DND-41 (cell line): ENCODE results near the gene SLC4A5.
A peak's percentile ranks its signal among the peaks of the same experiment; 100 is the strongest.

Experiments used
- ATAC-seq: fragments of 200-7000 bp; cut with Tn5 transposase; 3 replicates; pipeline ENCODE4 v1.9.1; 2021; ENCODE audit warnings: low read depth; ENCODE audit not compliant: insufficient read depth
- DNase-seq: peaks from one replicate; pipeline ENCODE4 v3.0.0-alpha.2; 2020
- H2AFZ ChIP-seq: 2 replicates; pipeline ENCODE4 v1.6.0; 2012; ENCODE audit warnings: low read depth, low read length
- H3K27ac ChIP-seq: 2 replicates; pipeline ENCODE4 v1.5.1; 2012; ENCODE audit warnings: low read length, inconsistent platforms
- H3K27me3 ChIP-seq: fragments of 200-600 bp; sonication (generic); 2 replicates; pipeline ENCODE4 v1.6.0; 2012; ENCODE audit warnings: low read length, mild to moderate bottlenecking, inconsistent platforms; ENCODE audit not compliant: insufficient read depth, poor library complexity
- H3K36me3 ChIP-seq: 2 replicates; pipeline ENCODE4 v1.5.1; 2012; ENCODE audit warnings: low read length, inconsistent platforms; ENCODE audit not compliant: insufficient read depth
- H3K4me1 ChIP-seq: 2 replicates; pipeline ENCODE4 v1.5.1; 2012; ENCODE audit warnings: mild to moderate bottlenecking, low read length; ENCODE audit not compliant: insufficient read depth
- H3K4me2 ChIP-seq: 2 replicates; pipeline ENCODE4 v1.6.0; 2012; ENCODE audit warnings: mild to moderate bottlenecking, moderate library complexity, low read length, inconsistent platforms; ENCODE audit not compliant: insufficient read depth
- H3K4me3 ChIP-seq, 2 experiments: fragments of 200-600 bp in 1 of 2; shearing (Covaris generic) in 1 of 2; 2 replicates each; pipeline ENCODE4 v1.5.1; 2012 to 2016; ENCODE audit warnings: inconsistent platforms in 2 of 2, low read length in 2 of 2, mild to moderate bottlenecking in 2 of 2, low read depth in 1 of 2, moderate library complexity in 1 of 2
- H3K79me2 ChIP-seq: 2 replicates; pipeline ENCODE4 v1.6.0; 2012; ENCODE audit warnings: low read length, inconsistent platforms; ENCODE audit not compliant: insufficient read depth
- H3K9ac ChIP-seq: 2 replicates; pipeline ENCODE4 v1.6.0; 2012; ENCODE audit warnings: low read depth, mild to moderate bottlenecking, inconsistent platforms, low read length, moderate library complexity
- H3K9me3 ChIP-seq: 2 replicates; pipeline ENCODE4 v1.5.1; 2012; ENCODE audit warnings: low read length, moderate library complexity, mild to moderate bottlenecking, inconsistent platforms; ENCODE audit not compliant: insufficient read depth, severe bottlenecking
- H4K20me1 ChIP-seq: 2 replicates; pipeline ENCODE4 v1.6.0; 2012; ENCODE audit warnings: low read length; ENCODE audit not compliant: insufficient read depth
- CTCF ChIP-seq: IDR thresholded peaks from 2 replicates; pipeline ENCODE4 v1.5.1; 2012; ENCODE audit warnings: borderline replicate concordance, low read length, moderate library complexity, mild to moderate bottlenecking; ENCODE audit not compliant: poor library complexity, severe bottlenecking; ENCODE audit errors: extremely low read depth
- EZH2 ChIP-seq: IDR thresholded peaks from 3 replicates; pipeline ENCODE4 v1.6.1; 2012; ENCODE audit warnings: borderline replicate concordance, low read depth, mild to moderate bottlenecking, moderate library complexity, low read length, inconsistent platforms; ENCODE audit not compliant: severe bottlenecking

SLC4A5 gene

GRCh38 chr2:74262681-74263080 is 80.5 kb downstream of the SLC4A5 start:
- H3K4me3 ChIP-seq = no peak overlapping the region
- no peak overlapping the region for H2AFZ ChIP-seq
- TF ChIP-seq EZH2 = no peak
- TF ChIP-seq CTCF = no peak
- peaks cover 8% of the 10 kb centered on the region for H3K27me3 ChIP-seq
- H3K4me1 ChIP-seq = peaks cover 8% of the 10 kb centered on the region; the same call in 1 of the 2 replicates
- no peak overlapping the region for H3K9ac ChIP-seq
- H4K20me1 ChIP-seq = no peaks in the 10 kb centered on the region
- H3K4me2 ChIP-seq = no peak overlapping the region
- ATAC-seq = no peak
- H3K36me3 ChIP-seq = no peaks in the 10 kb centered on the region
- H3K27ac ChIP-seq = no peak overlapping the region
- no peak for DNase-seq
- no peaks in the 10 kb centered on the region for H3K9me3 ChIP-seq
- no peaks in the 10 kb centered on the region for H3K79me2 ChIP-seq

GRCh38 chr2:74261204-74261864 is 81.9 kb downstream of the SLC4A5 start:
- ATAC-seq = no peak
- Histone ChIP-seq H3K4me3 (no peak overlapping the region), H3K36me3 (no peaks in the 10 kb centered on the region), H3K9me3 (no peaks in the 10 kb centered on the region), H3K27ac (no peak overlapping the region), H3K9ac (no peak overlapping the region), H3K79me2 (no peaks in the 10 kb centered on the region), H3K27me3 (peaks cover 8% of the 10 kb centered on the region), H3K4me1 (no peaks in the 10 kb centered on the region), H3K4me2 (no peak overlapping the region), H2AFZ (no peak overlapping the region; the same call in 1 of the 2 replicates), H4K20me1 (no peaks in the 10 kb centered on the region)
- no peak for TF ChIP-seq EZH2
- peak; percentile 21 for TF ChIP-seq CTCF
- no peak for DNase-seq

- no peak overlapping the region for H3K4me3 ChIP-seq
- no peaks in the 10 kb centered on the region for H3K79me2 ChIP-seq
- DNase-seq = no peak
- H3K27ac ChIP-seq = no peak overlapping the region
- H3K9me3 ChIP-seq = no peaks in the 10 kb centered on the region
- H3K27me3 ChIP-seq = peaks cover 8% of the 10 kb centered on the region
- no peak overlapping the region for H2AFZ ChIP-seq
- no peak overlapping the region for H3K9ac ChIP-seq
- H3K4me1 ChIP-seq = no peaks in the 10 kb centered on the region
- no peak for ATAC-seq
- no peak for TF ChIP-seq CTCF
- TF ChIP-seq EZH2 = no peak
- no peaks in the 10 kb centered on the region for H3K36me3 ChIP-seq
- no peaks in the 10 kb centered on the region for H4K20me1 ChIP-seq
- H3K4me2 ChIP-seq = no peak overlapping the region
These were observed 82.7 kb downstream of the SLC4A5 start for GRCh38 chr2:74260495-74260894.
